GDM1 (cell line): Measurements from ENCODE around the gene MALL.
"Not testable (repeated sequence)": the region's sequence is repeated elsewhere in the genome, so short reads cannot be mapped to it uniquely, and the experiment has no call there.

Experiments used
- DNase-seq: peaks from one replicate; lab custom pipeline; 2025; lab: John Stamatoyannopoulos, UW

The MALL gene

GRCh38 chr2:110097506-110098220, 18.0 kb downstream of the MALL start:
- no peak for DNase-seq

- DNase-seq = no peak
These were observed 19.5 kb downstream of the MALL start for GRCh38 chr2:110095994-110096633.

GRCh38 chr2:110094884-110095534, 20.6 kb downstream of the MALL start:
- DNase-seq = not testable (repeated sequence)

GRCh38 chr2:110093924-110094323, 21.7 kb downstream of the MALL start:
- not testable (repeated sequence) for DNase-seq

- DNase-seq = not testable (repeated sequence)
These were observed 25.5 kb downstream of the MALL start for GRCh38 chr2:110090164-110090563.

GRCh38 chr2:110083757-110084156, 31.9 kb downstream of the MALL start:
- not testable (repeated sequence) for DNase-seq

GRCh38 chr2:110083162-110083561, 32.5 kb downstream of the MALL start:
- DNase-seq = not testable (repeated sequence)

- not testable (repeated sequence) for DNase-seq
These were observed 37.5 kb downstream of the MALL start for GRCh38 chr2:110078104-110078503.

- not testable (repeated sequence) for DNase-seq
These were observed 39.7 kb downstream of the MALL start for GRCh38 chr2:110075896-110076295.

- DNase-seq = not testable (repeated sequence)
These were observed 45.8 kb downstream of the MALL start for GRCh38 chr2:110069869-110070268.

- DNase-seq = not testable (repeated sequence)
These were observed 47.5 kb downstream of the MALL start for GRCh38 chr2:110068153-110068552.

- not testable (repeated sequence) for DNase-seq
These were observed 53.3 kb downstream of the MALL start for GRCh38 chr2:110062332-110062731.

GRCh38 chr2:110060550-110060949, 55.1 kb downstream of the MALL start:
- not testable (repeated sequence) for DNase-seq

- not testable (repeated sequence) for DNase-seq
These were observed 55.8 kb downstream of the MALL start for GRCh38 chr2:110059694-110060358.

GRCh38 chr2:110059009-110059693, 56.5 kb downstream of the MALL start:
- DNase-seq = not testable (repeated sequence)

GRCh38 chr2:110058034-110058433, 57.6 kb downstream of the MALL start:
- not testable (repeated sequence) for DNase-seq

- not testable (repeated sequence) for DNase-seq
These were observed 59.7 kb downstream of the MALL start for GRCh38 chr2:110055819-110056408.

GRCh38 chr2:110054521-110055407, 60.9 kb downstream of the MALL start:
- not testable (repeated sequence) for DNase-seq

GRCh38 chr2:110053688-110054087, 61.9 kb downstream of the MALL start:
- DNase-seq = not testable (repeated sequence)

- DNase-seq = not testable (repeated sequence)
These were observed 63.5 kb downstream of the MALL start for GRCh38 chr2:110052166-110052565.
